GM18507 (cell line): ENCODE data around the gene C1orf115.

Experiments used
- DNase-seq: peaks from one replicate; pipeline ENCODE4 v3.0.0; 2011; ENCODE audit warnings: low read depth; ENCODE audit not compliant: insufficient read length; ENCODE audit errors: extremely low spot score
- FAIRE-seq: peaks from 2 replicates; lab custom pipeline; 2011; peaks lifted over from hg19 to GRCh38; lab: Jason Lieb, UNC

C1orf115 gene

GRCh38 chr1:220691053-220691684 lies 1.0 kb downstream of the C1orf115 start:
- DNase-seq (no peak), FAIRE-seq (no peak)

- DNase-seq = no peak
Observed at GRCh38 chr1:220692436-220693228, 2.5 kb downstream of the C1orf115 start.

GRCh38 chr1:220694866-220695382 lies 4.8 kb downstream of the C1orf115 start:
- no peak for FAIRE-seq
- no peak for DNase-seq

More at GRCh38 chr1:220692436-220693228, 2.5 kb downstream of the C1orf115 start:
- FAIRE-seq = no peak

- no peak for FAIRE-seq
Observed at GRCh38 chr1:220695426-220695825, 5.3 kb downstream of the C1orf115 start.

GRCh38 chr1:220696226-220696862 lies 6.2 kb downstream of the C1orf115 start:
- FAIRE-seq (no peak), DNase-seq (no peak)

More at GRCh38 chr1:220695426-220695825, 5.3 kb downstream of the C1orf115 start:
- DNase-seq = no peak

GRCh38 chr1:220696863-220697231 lies 6.7 kb downstream of the C1orf115 start:
- DNase-seq = no peak
- FAIRE-seq = no peak

GRCh38 chr1:220697326-220697725 lies 7.2 kb downstream of the C1orf115 start:
- no peak for FAIRE-seq

GRCh38 chr1:220698607-220699016 lies 8.4 kb downstream of the C1orf115 start:
- DNase-seq (no peak), FAIRE-seq (no peak)

More at GRCh38 chr1:220697326-220697725, 7.2 kb downstream of the C1orf115 start:
- DNase-seq = no peak

GRCh38 chr1:220699044-220699443 lies 8.9 kb downstream of the C1orf115 start:
- no peak for DNase-seq
- no peak for FAIRE-seq

GRCh38 chr1:220700556-220701179 lies 10.5 kb downstream of the C1orf115 start:
- DNase-seq = no peak

GRCh38 chr1:220701974-220702373 lies 11.8 kb downstream of the C1orf115 start:
- DNase-seq (no peak), FAIRE-seq (no peak)

More at GRCh38 chr1:220700556-220701179, 10.5 kb downstream of the C1orf115 start:
- no peak for FAIRE-seq

- DNase-seq (no peak), FAIRE-seq (no peak)
Observed at GRCh38 chr1:220702733-220703270, 12.6 kb downstream of the C1orf115 start.

GRCh38 chr1:220703305-220703704 lies 13.1 kb downstream of the C1orf115 start:
- FAIRE-seq = no peak
- DNase-seq = no peak

- no peak for DNase-seq
- no peak for FAIRE-seq
Observed at GRCh38 chr1:220705782-220706181, 15.6 kb downstream of the C1orf115 start.

GRCh38 chr1:220706480-220706879 lies 16.3 kb downstream of the C1orf115 start:
- DNase-seq (no peak), FAIRE-seq (no peak)

- no peak for DNase-seq
- no peak for FAIRE-seq
Observed at GRCh38 chr1:220707160-220707559, 17.0 kb downstream of the C1orf115 start.

GRCh38 chr1:220708244-220708643 lies 18.1 kb downstream of the C1orf115 start:
- FAIRE-seq = no peak
- DNase-seq = no peak

- peak; percentile 36 for FAIRE-seq
- no peak for DNase-seq
Observed at GRCh38 chr1:220708936-220709801, 19.0 kb downstream of the C1orf115 start.

- DNase-seq = no peak
- no peak for FAIRE-seq
Observed at GRCh38 chr1:220710333-220710732, 20.2 kb downstream of the C1orf115 start.
